HPDE6-E6E7 (cell line): ENCODE measurements around the gene FBXW2.
"Not testable (repeated sequence)": the region's sequence is repeated elsewhere in the genome, so short reads cannot be mapped to it uniquely, and the experiment has no call there.

Source experiments
- DNase-seq: peaks from one replicate; pipeline ENCODE4 v3.0.0; 2011; ENCODE audit warnings: missing footprints; ENCODE audit errors: extremely low spot score

FBXW2 gene, protein sequence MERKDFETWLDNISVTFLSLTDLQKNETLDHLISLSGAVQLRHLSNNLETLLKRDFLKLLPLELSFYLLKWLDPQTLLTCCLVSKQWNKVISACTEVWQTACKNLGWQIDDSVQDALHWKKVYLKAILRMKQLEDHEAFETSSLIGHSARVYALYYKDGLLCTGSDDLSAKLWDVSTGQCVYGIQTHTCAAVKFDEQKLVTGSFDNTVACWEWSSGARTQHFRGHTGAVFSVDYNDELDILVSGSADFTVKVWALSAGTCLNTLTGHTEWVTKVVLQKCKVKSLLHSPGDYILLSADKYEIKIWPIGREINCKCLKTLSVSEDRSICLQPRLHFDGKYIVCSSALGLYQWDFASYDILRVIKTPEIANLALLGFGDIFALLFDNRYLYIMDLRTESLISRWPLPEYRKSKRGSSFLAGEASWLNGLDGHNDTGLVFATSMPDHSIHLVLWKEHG

DNA sequence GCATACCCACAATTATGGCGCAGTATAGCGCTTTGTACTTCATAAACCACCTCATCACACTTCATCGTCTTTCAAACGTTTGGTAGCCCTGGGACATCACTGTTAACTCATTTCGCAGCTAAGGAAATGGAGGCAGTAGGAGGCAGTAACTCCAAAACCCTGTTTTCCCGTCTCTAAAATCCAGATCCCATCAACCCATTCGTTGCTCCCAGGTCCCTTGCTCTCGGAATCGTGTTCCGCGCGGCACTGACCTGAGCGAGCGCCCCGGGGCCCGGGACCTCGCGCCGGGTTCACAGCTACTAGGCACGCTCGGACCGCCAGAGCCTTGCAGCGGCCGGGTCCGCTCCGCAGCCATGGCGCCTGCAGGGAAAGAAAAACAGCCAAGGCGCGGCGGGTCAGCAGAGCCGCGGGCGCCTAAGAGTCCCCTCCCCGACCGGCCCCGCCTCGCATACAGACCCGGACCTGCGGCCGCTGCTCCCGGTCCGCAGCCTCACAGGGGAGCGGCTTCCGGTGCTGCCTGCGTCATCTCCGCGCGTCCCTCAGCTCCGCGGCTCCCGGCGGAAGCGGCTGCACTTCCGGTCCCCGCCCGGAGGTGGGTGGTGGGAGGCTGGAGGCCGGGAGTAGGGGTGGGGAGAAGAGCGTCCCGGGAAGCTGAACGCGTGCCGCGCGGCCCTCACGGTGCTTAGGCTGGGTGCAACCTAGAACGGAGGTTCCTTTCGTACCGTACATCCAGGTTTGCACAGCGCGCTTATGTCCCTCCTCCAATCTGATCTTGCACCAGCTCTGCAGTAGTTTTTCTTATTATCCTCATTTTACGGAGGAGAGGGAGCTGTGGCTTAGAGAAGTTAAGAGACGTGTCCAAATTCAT lies at the start of gene FBXW2:
TSS of gene FBXW2 (minus strand) at position 519 of the 868 bp plus-strand sequence. CDS start 5,158 bp downstream, outside the sequence.
- peak; percentile 91 for DNase-seq

DNA sequence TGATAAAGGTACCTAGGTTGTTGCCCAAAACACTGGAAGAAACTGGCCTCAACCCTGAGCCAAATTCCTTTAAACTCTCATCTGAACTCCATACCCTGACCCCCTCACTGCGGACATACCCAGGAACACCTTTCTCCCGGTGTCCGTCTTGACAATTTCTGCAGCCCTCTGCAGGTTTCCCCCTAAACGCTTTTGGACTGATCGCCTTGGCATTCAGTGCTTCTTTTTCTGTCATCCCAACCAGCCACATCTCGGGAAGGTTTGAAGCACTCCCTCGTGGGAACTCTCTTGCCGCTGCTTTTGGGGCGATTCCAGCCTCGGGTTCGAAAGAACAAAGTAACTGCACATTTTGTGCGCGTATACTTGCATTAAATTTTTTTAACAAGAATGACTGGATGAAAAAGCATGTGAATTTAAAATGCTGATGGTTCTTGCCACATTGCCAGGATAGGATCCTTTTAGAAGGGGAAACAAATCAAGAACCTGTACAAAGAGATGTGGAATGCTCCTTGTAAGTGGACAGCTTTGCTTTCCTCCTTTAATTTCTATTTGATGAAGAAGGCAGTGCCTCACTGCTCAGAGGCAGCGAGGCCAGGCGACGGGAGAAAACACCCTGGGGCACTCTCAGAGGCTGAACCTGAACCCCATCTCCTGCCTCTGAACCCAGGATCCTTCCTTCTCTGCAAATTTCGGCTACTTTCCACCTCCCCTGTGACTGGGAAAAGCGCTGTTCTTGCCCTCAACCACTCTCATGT lies 48.9 kb upstream of the FBXW2 start:
- peak; percentile 14 for DNase-seq

DNA sequence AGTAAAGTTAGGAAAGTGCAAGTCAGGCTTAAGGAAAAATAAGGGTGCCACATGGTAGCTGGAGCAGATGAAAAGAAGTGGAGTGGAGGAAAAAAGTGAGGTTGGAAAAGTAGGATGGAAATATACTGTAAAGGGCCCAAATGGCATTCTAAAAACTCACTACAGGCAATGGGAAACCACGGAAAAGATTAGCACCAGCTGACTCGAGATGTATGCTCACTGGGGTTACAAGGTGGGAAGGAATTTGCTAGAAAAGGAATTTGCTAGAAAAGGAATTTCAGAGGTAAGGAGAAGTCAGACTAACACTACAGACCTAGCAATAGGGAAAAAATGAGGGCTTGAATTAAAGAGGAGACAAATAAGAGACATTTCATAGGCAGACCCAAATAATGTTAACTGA lies 45.9 kb upstream of the FBXW2 start:
- DNase-seq: no peak

DNA sequence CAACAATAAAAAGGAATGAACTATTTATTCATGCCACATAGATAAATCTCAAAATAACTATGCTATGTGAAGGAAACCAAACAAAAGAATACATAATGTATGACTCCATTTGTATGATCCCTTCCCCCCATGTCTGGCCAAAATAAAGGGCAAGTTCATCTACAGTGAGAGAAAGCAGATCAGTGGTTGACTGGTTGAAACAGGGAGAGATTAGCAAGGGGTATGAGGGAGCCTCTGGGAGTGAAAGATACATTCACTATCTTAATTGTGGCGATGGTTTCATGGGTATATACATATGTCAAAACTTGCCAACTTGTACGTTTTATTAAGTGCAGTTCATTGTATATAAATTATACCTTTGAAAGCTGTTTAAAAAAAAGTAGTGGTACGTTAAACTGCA lies 44.7 kb upstream of the FBXW2 start:
- DNase-seq: no peak

DNA sequence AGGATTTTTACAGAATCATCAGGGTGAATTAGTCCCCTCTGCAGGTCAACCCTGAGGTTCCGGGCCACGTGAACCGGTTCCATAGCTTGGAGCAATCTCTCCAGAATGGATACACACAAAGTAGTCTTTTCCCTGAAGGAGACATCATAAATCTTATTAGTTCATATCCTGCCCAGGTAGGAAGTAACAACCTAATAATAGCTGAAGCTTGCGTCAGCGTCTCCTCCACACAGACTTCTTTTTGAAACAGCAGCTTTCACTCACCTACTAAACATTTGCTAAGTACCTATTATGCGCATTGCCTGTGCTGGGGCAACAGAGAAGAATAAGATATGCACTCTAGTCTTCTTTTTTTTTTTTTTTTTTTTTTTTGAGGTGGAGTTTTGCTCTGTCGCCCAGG lies 40.1 kb upstream of the FBXW2 start:
- no peak for DNase-seq

DNA sequence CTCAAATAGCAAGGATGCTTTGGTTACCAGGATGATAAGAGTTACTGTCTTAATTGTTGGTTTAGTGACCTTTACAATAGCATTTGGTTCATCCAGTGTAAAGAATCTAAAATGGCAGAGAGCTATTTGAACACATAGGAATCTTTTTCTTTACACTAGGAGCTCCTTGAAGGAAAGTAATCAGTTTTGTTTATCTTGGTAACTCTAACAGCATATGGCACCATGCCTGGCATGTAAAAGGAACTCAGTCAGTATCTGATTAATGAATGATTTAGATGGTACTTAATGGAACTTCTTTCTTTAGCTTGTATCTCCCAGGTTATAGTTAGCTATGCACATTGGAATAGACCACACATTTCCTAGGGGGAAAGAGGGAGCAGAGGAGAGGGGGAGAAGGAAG lies 39.6 kb upstream of the FBXW2 start:
- no peak for DNase-seq

DNA sequence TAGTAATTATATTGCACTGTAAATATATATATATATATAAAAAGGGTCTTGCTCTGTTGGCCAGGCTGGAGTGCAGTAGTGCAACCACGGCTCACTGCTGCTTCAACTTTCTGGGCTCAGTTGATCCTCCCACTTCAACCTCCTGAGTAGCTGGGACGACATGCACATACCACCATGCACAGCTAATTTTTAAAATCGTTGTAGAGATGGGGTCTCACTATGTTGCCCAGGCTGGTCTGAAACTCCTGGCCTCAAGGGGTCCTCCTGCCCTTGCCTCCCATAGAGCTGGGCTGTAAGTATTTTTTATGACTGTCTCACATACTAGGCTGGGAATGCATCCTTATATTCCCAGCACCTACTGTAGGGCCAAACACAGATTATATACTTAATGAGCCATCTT lies 37.6 kb upstream of the FBXW2 start:
- DNase-seq: no peak

DNA sequence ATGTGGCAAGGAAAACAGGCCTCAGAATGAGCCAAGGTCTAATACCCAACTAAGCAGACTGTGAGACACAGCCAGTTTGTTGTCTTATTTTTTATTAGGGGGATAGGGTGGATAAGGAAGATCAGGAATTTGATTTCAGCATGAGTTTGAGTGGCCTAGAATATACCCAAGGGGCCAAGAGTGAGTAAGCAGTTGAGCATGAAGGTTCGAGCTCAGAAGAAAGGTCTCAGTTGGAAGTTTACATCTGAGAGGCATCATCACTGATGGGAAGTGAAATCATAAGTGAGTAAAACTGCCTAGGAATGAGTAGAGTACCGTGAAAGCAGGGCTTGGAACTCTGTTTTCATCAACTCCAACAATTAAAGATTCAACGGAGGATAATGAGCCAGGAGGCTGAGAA lies 36.9 kb upstream of the FBXW2 start:
- no peak for DNase-seq

DNA sequence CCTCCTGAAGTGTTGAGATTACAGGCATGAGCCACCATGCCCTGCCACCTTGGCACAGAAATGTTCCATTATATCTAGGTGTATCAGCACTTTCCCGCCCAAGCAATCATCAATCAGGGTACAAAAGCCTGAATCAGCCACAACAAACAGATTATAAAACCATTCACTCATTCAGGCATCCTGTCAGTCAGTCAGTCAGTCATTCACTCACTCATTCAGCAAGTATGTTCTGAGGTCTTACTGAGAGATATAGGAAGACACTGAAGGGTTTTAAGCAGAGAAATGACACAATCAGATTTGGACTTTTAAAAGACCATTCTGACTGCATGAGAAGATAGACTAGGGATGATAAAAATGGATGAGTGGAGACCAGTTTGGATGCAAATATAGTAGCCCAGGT lies 36.4 kb upstream of the FBXW2 start:
- DNase-seq: no peak

DNA sequence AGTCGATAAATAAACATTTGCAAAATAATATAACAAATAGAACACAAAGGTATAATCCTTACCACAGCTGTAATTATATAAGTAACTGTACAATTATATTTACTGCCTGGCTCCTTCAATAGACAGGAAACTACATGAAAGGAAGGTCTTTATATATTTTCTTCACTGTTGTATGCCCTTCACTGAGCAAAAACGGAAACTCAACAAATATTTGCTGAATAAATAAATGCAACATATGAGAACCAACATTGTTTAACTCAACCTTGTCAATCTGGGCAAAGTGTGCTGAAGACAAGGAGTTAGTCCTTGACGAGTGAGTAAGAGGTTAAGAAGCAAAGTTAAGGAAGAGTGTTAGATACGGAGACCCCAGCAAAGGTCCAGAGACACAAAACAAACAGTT lies 26.9 kb upstream of the FBXW2 start:
- no peak for DNase-seq

DNA sequence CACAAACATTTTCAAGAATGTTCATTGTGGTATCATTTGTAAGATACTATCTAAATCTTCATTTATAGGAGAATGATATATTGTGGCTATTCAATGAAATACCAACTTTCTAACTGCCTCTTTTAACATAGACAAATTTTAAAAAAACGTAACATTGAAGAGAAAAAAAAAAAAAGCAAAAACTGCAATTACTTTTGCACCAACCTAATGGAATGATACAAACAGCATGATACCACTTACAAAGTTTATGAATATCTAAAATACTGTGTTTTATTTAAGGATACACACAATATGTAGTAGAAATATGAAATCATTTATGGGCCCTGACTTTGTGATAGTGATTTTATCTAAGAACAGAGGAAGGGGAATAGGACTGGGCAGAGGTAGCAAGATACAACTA lies 25.4 kb upstream of the FBXW2 start:
- no peak for DNase-seq

DNA sequence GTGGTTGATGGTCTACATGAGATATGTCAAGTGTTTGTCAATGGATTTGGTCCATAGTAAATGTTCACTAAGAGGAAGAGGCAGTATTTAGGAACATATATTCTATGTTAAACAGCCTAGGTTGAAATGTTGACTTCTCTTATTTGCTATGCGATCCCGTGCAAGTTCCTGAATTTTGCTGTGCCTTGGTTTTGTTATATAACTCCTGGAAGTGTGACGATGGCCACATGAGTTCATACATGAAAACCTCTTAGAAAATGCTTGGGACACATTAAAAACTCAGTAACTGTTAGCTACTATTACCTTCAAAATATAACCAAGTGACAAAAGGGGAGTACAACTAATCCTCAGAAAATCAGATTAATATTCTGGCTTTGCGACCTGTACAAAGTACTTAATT lies 21.9 kb upstream of the FBXW2 start:
- no peak for DNase-seq

DNA sequence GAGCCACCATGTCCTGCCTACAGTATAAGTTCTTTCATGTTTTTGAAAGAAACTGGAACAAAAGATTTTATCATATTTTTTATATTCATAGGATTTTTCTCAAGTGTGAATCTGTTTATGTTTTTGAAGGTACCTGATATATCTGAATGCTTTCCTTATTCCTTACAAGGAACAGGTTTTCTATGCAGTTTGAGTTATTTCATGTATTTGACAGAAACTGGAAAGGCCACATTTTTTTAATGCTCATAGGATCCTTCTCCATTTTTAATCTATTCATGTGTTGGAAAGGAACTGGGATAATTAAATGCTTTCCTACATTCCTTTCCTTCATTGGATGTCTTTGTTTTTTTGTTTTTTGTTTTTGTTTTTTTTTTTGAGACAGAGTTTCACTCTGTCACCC lies 15.7 kb upstream of the FBXW2 start:
- no peak for DNase-seq

DNA sequence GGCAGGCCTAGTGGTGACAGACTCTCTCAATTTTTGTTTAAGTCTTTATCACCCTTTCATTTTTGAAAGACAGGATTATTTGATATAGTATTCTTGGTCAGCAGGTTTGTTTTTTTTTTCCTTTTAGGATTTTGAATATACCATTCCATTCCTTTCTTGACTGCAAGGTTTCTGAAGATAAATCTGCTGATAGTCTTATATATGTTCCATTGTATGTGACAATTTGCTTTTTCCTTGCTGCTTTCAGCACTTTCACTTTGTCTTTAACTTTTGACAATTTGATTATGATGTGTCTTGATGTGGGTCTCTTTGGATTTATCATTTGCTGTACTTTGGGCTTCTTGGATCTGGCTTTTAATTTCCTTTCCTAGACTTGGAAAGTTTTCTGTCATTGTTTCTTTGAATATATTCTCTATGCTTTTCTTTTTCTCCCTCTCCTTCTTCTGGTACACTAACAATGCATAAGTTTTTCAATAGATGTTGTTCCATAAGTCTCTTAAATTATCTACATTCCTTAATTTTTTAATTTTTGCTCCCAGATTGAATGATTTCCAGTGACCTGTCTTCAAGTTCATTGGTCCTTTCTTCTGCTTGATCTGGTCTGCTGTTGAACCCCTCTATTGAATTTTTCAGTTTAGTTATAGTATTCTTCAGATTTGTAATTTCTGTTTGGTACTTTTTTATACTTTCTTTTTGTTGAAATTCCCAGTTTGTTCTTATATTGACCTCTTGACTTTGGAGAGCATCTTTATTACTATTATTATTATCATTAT lies 14.6 kb upstream of the FBXW2 start:
- DNase-seq: no peak

DNA sequence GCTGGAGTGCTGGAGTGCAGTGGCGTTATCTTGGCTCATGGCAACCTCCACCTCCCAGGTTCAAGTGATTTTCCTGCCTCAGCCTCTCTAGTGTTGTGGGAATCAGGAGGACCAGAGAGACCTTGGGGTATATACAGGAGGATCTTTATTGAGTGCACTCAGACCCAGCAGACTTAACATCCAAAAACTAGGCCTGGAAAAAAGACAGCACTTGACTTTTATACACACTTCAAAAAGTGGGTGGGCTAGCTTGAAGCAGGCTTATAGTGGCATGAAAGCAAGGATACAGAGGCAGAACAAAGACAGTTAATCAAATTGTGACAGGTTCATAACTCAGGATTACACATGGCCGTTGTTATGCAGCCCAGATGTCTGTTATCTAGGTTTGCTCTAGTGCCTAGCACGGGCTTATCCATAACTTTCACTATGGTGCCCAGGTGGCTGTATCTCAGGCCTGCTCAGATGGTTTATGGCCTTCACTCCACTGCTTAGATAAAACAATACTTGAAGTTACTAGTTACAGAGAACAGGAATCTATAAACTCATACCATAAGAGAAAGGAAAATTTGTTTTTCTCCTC lies 11.7 kb upstream of the FBXW2 start:
- not testable (repeated sequence) for DNase-seq

DNA sequence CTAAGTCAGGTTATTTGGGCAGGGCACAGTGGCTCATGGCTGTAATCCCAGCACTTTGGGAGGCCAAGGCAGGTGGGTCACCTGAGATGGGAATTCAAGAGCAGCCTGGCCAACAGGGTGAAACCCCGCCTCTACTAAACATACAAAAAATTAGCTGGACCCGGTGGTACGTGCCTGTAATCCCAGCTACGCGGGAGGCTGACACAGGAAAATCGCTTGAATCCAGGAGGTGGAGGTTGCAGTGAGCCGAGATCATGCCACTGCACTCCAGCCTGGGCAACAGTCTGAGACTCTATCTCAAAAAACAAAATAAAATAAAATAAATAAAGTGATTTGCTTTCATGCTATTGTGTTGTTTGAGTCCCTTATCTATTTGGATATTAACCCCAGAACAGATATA lies 8.2 kb upstream of the FBXW2 start:
- DNase-seq: no peak

DNA sequence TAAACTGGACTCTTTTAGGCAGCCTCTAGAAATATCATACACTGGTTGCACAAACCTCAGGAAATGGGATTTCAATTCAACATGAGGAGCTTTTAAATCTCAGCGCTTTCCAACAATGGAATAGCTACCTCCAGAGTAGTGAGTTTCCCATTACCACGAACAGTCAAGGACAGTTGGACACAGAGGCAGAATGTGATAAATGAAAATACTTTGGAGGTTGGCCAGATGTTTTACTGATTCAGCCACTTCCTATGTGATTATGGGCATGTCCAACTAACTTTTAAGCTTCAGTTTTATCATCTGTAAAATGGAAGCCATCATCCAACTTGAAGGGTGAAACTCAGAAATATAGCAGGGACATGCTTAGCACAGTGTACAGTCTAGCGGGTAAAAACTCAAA lies 2.1 kb downstream of the FBXW2 start:
- DNase-seq: no peak

DNA sequence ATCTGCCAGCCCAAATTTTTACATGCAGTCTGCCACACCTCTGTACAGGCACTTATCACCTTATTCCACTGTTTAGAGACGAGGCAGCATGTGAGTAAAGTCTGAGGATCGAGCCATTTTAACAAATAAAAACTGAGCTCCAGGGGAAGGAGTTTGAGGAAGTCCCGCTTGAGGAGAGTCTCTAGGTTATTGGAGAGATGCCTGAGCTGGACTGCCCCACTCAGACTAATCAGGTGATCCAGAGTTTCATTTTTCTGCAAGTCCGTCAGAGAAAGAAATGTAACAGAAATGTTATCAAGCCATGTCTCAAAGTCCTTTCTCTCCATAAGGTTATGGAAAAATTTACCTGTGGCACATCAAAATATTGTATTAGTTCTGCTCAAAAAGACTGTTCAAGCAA lies 5.3 kb downstream of the FBXW2 start:
- no peak for DNase-seq

DNA sequence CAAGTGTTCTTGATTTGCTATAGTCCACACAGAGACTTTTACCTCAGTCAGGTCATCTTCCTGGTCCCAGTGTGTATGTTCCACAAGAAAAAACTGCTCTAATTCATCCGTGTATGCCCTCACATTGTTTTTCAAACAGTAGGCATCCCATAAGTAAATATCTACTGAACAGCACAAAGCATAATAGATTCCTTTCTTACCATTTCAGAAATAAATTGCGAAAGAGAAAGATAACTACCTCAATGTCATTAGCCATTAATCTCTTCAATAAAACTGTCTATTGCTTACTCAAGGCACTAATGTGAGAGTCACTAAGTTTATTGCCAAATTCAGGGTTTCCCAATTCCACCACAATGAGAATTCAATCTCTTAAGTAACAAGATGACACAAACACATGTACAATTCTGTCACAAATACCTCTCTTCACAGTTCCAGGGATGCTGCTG lies 9.6 kb downstream of the FBXW2 start:
- DNase-seq: no peak

DNA sequence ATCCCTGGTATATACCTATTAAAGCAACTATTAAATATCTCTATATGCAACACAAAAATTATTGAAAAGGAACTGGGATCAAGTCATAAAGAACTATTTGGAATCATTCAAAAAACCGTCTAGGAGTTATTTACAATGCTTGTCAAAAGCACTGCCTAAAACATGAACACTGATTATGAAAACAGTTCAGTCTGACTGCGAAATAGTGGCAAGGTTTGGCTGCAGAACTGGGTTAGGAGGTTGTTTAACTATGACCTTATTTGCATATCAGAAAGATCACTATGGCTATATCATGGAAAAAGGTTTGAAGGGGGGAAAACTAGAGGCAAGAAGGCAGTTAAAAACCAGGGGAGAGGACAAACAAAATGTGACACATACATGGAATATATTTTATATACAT lies 12.0 kb downstream of the FBXW2 start:
- no peak for DNase-seq

DNA sequence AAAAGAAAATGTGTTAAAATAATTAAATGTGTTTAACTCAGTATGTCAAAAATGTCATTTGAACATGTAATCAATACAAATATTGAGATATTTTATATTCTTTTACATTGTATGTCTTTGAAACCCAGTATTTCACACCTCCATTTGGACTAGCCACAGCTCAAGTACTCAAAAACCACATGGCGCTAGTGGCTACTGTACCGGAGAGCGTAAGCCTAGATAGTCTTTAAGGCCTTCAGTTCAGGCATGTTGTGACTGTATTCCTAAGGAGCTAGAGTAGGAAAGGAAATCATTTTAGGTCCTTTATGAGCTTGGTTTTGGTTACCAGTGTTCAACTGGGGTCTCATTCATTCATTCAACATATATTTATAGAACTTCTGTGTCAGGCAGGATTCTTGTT lies 12.8 kb downstream of the FBXW2 start:
- no peak for DNase-seq
